GM23248 (cell line): ENCODE results near the gene GEN1.

Source experiments
- EZH2 ChIP-seq: fragments of 200-600 bp; sonication (generic); IDR thresholded peaks from 2 replicates; pipeline ENCODE4 v1.6.1; 2018; ENCODE audit warnings: antibody characterized with exemption, mild to moderate bottlenecking; ENCODE audit not compliant: insufficient read depth, poor library complexity, severe bottlenecking
- EZH2phosphoT487 ChIP-seq: fragments of 200-600 bp; sonication (generic); IDR thresholded peaks from 2 replicates; pipeline ENCODE4 v1.6.1; 2018; ENCODE audit warnings: antibody characterized with exemption, moderate library complexity, mild to moderate bottlenecking, low read depth; ENCODE audit not compliant: insufficient read depth

- no peak for TF ChIP-seq EZH2
- no peak for TF ChIP-seq EZH2phosphoT487
Measured at GRCh38 chr2:17803497-17803896, 49.6 kb downstream of the GEN1 start.
